ENCODE results near the gene ZNF296.

Gene ZNF296

GRCh38 chr19:45023048-45023447, 53.2 kb downstream of the ZNF296 start:
- no peak for DNase-seq (ENCODE audit: low read depth)

GRCh38 chr19:45021971-45022370, 54.3 kb downstream of the ZNF296 start:
- DNase-seq (ENCODE audit: low read depth): no peak
